GM19468 (cell line): ENCODE measurements around the gene SPSB4.

Experiments
- ATAC-seq: cut with Tn5 transposase; IDR thresholded peaks from one replicate; pipeline ENCODE4 v1.9.1; 2021; ENCODE audit warnings: mild to moderate bottlenecking, moderate library complexity, moderate number of reproducible peaks; ENCODE audit not compliant: unreplicated experiment; ENCODE audit errors: extremely low read depth

SPSB4 gene

GRCh38 chr3:141072950-141073349 lies 21.8 kb downstream of the SPSB4 start:
- ATAC-seq = no peak

- ATAC-seq = no peak
Measured at GRCh38 chr3:141073580-141073979, 22.4 kb downstream of the SPSB4 start.

- no peak for ATAC-seq
Measured at GRCh38 chr3:141074529-141074928, 23.4 kb downstream of the SPSB4 start.

- no peak for ATAC-seq
Measured at GRCh38 chr3:141076036-141076773, 25.1 kb downstream of the SPSB4 start.

- no peak for ATAC-seq
Measured at GRCh38 chr3:141076797-141077571, 25.8 kb downstream of the SPSB4 start.

- ATAC-seq = no peak
Measured at GRCh38 chr3:141077631-141078030, 26.5 kb downstream of the SPSB4 start.

GRCh38 chr3:141078200-141078599 lies 27.1 kb downstream of the SPSB4 start:
- ATAC-seq = no peak

- ATAC-seq = no peak
Measured at GRCh38 chr3:141080431-141080830, 29.3 kb downstream of the SPSB4 start.

- no peak for ATAC-seq
Measured at GRCh38 chr3:141081141-141081795, 30.1 kb downstream of the SPSB4 start.

- no peak for ATAC-seq
Measured at GRCh38 chr3:141082064-141082463, 30.9 kb downstream of the SPSB4 start.

GRCh38 chr3:141083226-141083625 lies 32.1 kb downstream of the SPSB4 start:
- ATAC-seq = no peak

- no peak for ATAC-seq
Measured at GRCh38 chr3:141083836-141084649, 32.9 kb downstream of the SPSB4 start.

GRCh38 chr3:141085343-141086070 lies 34.4 kb downstream of the SPSB4 start:
- ATAC-seq = no peak

- no peak for ATAC-seq
Measured at GRCh38 chr3:141086188-141086587, 35.0 kb downstream of the SPSB4 start.

- no peak for ATAC-seq
Measured at GRCh38 chr3:141087076-141087777, 36.1 kb downstream of the SPSB4 start.

- ATAC-seq = no peak
Measured at GRCh38 chr3:141087778-141088130, 36.6 kb downstream of the SPSB4 start.

GRCh38 chr3:141089339-141090152 lies 38.4 kb downstream of the SPSB4 start:
- ATAC-seq = no peak

- ATAC-seq = no peak
Measured at GRCh38 chr3:141091426-141091825, 40.3 kb downstream of the SPSB4 start.
